Measurements from ENCODE around the gene SSBP4. TPM values are rescaled to one million over a fixed set of nuclear protein-coding genes. Genes with fewer than 3 reads are reported as not detected.

The SSBP4 gene
- polyA plus RNA-seq (2013, experiment 1 of 2): 35.0 TPM
- polyA plus RNA-seq (2013, experiment 2 of 2): 35.5 TPM

- peak within 1 kb of the TSS; percentile 70 for H3K9ac ChIP-seq (ENCODE audit: low read length)
- peak within 1 kb of the TSS; percentile 95 for H3K56ac ChIP-seq (ENCODE audit: low read length)
- H3K27ac ChIP-seq (ENCODE audit: low read depth, low read length): peak within 1 kb of the TSS; percentile 31
Measured at GRCh38 chr19:18419195-18419698, at the start of gene SSBP4. TSS of gene SSBP4 (plus strand) at chr19:18419398. CDS start at chr19:18419649, 251 bp downstream.

DNA sequence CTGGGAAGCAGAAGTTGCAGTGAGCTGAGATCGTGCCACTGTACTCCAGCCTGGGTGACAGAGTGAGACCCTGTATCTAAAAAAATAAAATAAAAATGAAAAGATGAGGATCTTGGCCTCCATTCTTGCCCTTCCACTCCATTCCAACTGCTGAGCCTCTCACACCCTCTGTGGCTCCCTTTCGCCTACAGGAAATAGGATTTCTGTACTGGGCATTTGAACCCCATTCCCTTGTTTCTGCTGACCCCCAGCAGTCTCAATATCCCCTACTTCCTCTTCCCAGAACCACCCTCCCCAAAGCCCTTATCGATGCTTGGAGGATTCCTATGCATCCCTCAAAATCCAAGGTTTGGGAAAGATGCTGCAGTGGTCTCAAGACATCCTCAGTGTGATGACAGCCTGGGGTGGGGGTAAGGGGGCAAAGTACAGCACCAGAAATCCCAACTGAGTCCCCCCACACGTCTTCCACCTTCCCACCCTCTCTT, 45.7 kb upstream of the SSBP4 start:
- no peaks in the 10 kb centered on the region for H3K79me1 ChIP-seq (ENCODE audit: low read length)
- H4K8ac ChIP-seq (ENCODE audit: low read depth, low read length): peak overlapping the region; percentile 77
- peak overlapping the region; percentile 90 for H3K56ac ChIP-seq (ENCODE audit: low read length)
- H3K4me2 ChIP-seq (ENCODE audit: low read length): no peak overlapping the region
- H3K23ac ChIP-seq (ENCODE audit: low read length): no peak overlapping the region
- H4K5ac ChIP-seq (ENCODE audit: low read length): no peak overlapping the region
- peak overlapping the region; percentile 95 for H2BK120ac ChIP-seq (ENCODE audit: low read depth, low read length)
- no peaks in the 10 kb centered on the region for H3K27me3 ChIP-seq (ENCODE audit: insufficient read depth, low read length, poor library complexity)
- peak overlapping the region; percentile 94 for H3K18ac ChIP-seq (ENCODE audit: low read length)
- H3K36me3 ChIP-seq (ENCODE audit: control insufficient read depth, insufficient read depth, low read length): no peaks in the 10 kb centered on the region
- H3K9ac ChIP-seq (ENCODE audit: low read length): peak overlapping the region; percentile 57
- WGBS (ENCODE audit: extremely low coverage, insufficient coverage, low lambda C conversion rate): no CpG with 5 or more reads among the region's 4 CpGs
- H2BK5ac ChIP-seq (ENCODE audit: low read length): peak overlapping the region; percentile 96
- peak overlapping the region; percentile 89 for H3K27ac ChIP-seq (ENCODE audit: low read depth, low read length)
- H3K4me1 ChIP-seq (ENCODE audit: control insufficient read depth, low read depth, low read length): peaks cover 9% of the 10 kb centered on the region
- H3K4me3 ChIP-seq (ENCODE audit: low read length): no peak overlapping the region
- peak overlapping the region; percentile 73 for H2AK5ac ChIP-seq (ENCODE audit: low read length)
- DNase-seq: no peak
- H2BK15ac ChIP-seq (replicated peaks; ENCODE audit: low read depth): no peak overlapping the region
- no peaks in the 10 kb centered on the region for H3K79me2 ChIP-seq (ENCODE audit: control insufficient read depth, insufficient read depth, low read length)
- peak overlapping the region; percentile 98 for H3K4ac ChIP-seq (ENCODE audit: low read depth, low read length)

More at GRCh38 chr19:18419195-18419698, at the start of gene SSBP4:
- Histone ChIP-seq H3K23ac (ENCODE audit: low read length) (no peak within 1 kb of the TSS), H3K36me3 (ENCODE audit: control insufficient read depth, insufficient read depth, low read length) (no peaks in the 10 kb centered on the region), H3K4me3 (ENCODE audit: low read length) (peak within 1 kb of the TSS; percentile 29), H4K8ac (ENCODE audit: low read depth, low read length) (no peak within 1 kb of the TSS), H3K4ac (ENCODE audit: low read depth, low read length) (peak within 1 kb of the TSS; percentile 58), H3K27me3 (ENCODE audit: insufficient read depth, low read length, poor library complexity) (no peaks in the 10 kb centered on the region), H2AK5ac (ENCODE audit: low read length) (peak within 1 kb of the TSS; percentile 54), H3K4me2 (ENCODE audit: low read length) (peak within 1 kb of the TSS; percentile 45), H3K4me1 (ENCODE audit: control insufficient read depth, low read depth, low read length) (peaks cover 7% of the 10 kb centered on the region), H3K79me2 (ENCODE audit: control insufficient read depth, insufficient read depth, low read length) (peaks cover 7% of the 10 kb centered on the region), H2BK5ac (ENCODE audit: low read length) (peak within 1 kb of the TSS; percentile 45), H3K18ac (ENCODE audit: low read length) (peak within 1 kb of the TSS; percentile 20), H4K5ac (ENCODE audit: low read length) (no peak within 1 kb of the TSS), H3K79me1 (ENCODE audit: low read length) (peaks cover 8% of the 10 kb centered on the region), H2BK120ac (ENCODE audit: low read depth, low read length) (peak within 1 kb of the TSS; percentile 14), H2BK15ac (replicated peaks; ENCODE audit: low read depth) (no peak within 1 kb of the TSS)
- peak; percentile 86 for DNase-seq
- WGBS (ENCODE audit: extremely low coverage, insufficient coverage, low lambda C conversion rate): no CpG with 5 or more reads among the region's 80 CpGs

GRCh38 chr19:18373892-18374629, 45.1 kb upstream of the SSBP4 start:
- Histone ChIP-seq H3K56ac (ENCODE audit: low read length) (peak overlapping the region; percentile 90), H3K36me3 (ENCODE audit: control insufficient read depth, insufficient read depth, low read length) (no peaks in the 10 kb centered on the region)

DNA sequence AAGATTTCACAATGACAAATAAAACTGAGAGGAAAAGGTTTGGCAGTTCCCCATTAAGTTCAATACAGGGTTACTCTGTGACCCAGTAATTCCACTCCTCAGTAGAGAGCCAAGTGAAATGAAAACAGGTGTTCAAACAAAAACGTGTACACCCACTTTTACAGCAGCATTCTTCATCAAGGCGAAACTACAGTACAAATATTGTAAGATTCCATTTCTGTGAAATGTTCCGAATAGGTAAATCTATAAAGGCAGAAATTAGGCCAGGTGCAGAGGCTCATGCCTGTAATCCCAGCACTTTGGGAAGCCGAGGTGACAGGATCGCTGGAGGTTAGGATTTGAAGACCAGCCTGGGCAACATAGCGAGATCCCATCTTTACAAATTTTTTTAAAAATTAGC, 42.2 kb upstream of the SSBP4 start:
- no peak for DNase-seq
- H3K79me1 ChIP-seq (ENCODE audit: low read length): no peaks in the 10 kb centered on the region
- no CpG with 5 or more reads among the region's 6 CpGs for WGBS (ENCODE audit: extremely low coverage, insufficient coverage, low lambda C conversion rate)
- H2BK120ac ChIP-seq (ENCODE audit: low read depth, low read length): no peak overlapping the region
- peaks cover 9% of the 10 kb centered on the region for H3K4me1 ChIP-seq (ENCODE audit: control insufficient read depth, low read depth, low read length)
- H2BK5ac ChIP-seq (ENCODE audit: low read length): no peak overlapping the region
- no peak overlapping the region for H4K8ac ChIP-seq (ENCODE audit: low read depth, low read length)
- H3K4me2 ChIP-seq (ENCODE audit: low read length): no peak overlapping the region
- H3K27ac ChIP-seq (ENCODE audit: low read depth, low read length): no peak overlapping the region
- H3K23ac ChIP-seq (ENCODE audit: low read length): no peak overlapping the region
- no peak overlapping the region for H3K18ac ChIP-seq (ENCODE audit: low read length)
- no peak overlapping the region for H2BK15ac ChIP-seq (replicated peaks; ENCODE audit: low read depth)
- no peak overlapping the region for H4K5ac ChIP-seq (ENCODE audit: low read length)
- no peak overlapping the region for H3K56ac ChIP-seq (ENCODE audit: low read length)
- no peaks in the 10 kb centered on the region for H3K79me2 ChIP-seq (ENCODE audit: control insufficient read depth, insufficient read depth, low read length)
- H3K9ac ChIP-seq (ENCODE audit: low read length): no peak overlapping the region
- no peak overlapping the region for H3K4me3 ChIP-seq (ENCODE audit: low read length)
- no peak overlapping the region for H2AK5ac ChIP-seq (ENCODE audit: low read length)
- H3K27me3 ChIP-seq (ENCODE audit: insufficient read depth, low read length, poor library complexity): no peaks in the 10 kb centered on the region
- no peak overlapping the region for H3K4ac ChIP-seq (ENCODE audit: low read depth, low read length)
- no peaks in the 10 kb centered on the region for H3K36me3 ChIP-seq (ENCODE audit: control insufficient read depth, insufficient read depth, low read length)

More at GRCh38 chr19:18373892-18374629, 45.1 kb upstream of the SSBP4 start:
- no peaks in the 10 kb centered on the region for H3K79me2 ChIP-seq (ENCODE audit: control insufficient read depth, insufficient read depth, low read length)
- H3K9ac ChIP-seq (ENCODE audit: low read length): peak overlapping the region; percentile 57
- no peaks in the 10 kb centered on the region for H3K27me3 ChIP-seq (ENCODE audit: insufficient read depth, low read length, poor library complexity)
- H2BK120ac ChIP-seq (ENCODE audit: low read depth, low read length): peak overlapping the region; percentile 95
- peak overlapping the region; percentile 75 for H2AK5ac ChIP-seq (ENCODE audit: low read length)
- H3K4ac ChIP-seq (ENCODE audit: low read depth, low read length): peak overlapping the region; percentile 98
- H3K27ac ChIP-seq (ENCODE audit: low read depth, low read length): peak overlapping the region; percentile 89
- no peak overlapping the region for H3K4me3 ChIP-seq (ENCODE audit: low read length)
- no peaks in the 10 kb centered on the region for H3K79me1 ChIP-seq (ENCODE audit: low read length)
- peak overlapping the region; percentile 96 for H2BK5ac ChIP-seq (ENCODE audit: low read length)
- H2BK15ac ChIP-seq (replicated peaks; ENCODE audit: low read depth): no peak overlapping the region
- no CpG with 5 or more reads among the region's 17 CpGs for WGBS (ENCODE audit: extremely low coverage, insufficient coverage, low lambda C conversion rate)
- H4K5ac ChIP-seq (ENCODE audit: low read length): peak overlapping the region; percentile 94
- H3K23ac ChIP-seq (ENCODE audit: low read length): no peak overlapping the region
- H4K8ac ChIP-seq (ENCODE audit: low read depth, low read length): no peak overlapping the region
- peak overlapping the region; percentile 94 for H3K18ac ChIP-seq (ENCODE audit: low read length)
- peak; percentile 99 for DNase-seq
- H3K4me1 ChIP-seq (ENCODE audit: control insufficient read depth, low read depth, low read length): peaks cover 9% of the 10 kb centered on the region
- no peak overlapping the region for H3K4me2 ChIP-seq (ENCODE audit: low read length)

GRCh38 chr19:18379803-18380747, 39.1 kb upstream of the SSBP4 start:
- Histone ChIP-seq H2AK5ac (ENCODE audit: low read length) (peak overlapping the region; percentile 38), H3K4me3 (ENCODE audit: low read length) (no peak overlapping the region), H3K79me1 (ENCODE audit: low read length) (no peaks in the 10 kb centered on the region), H4K8ac (ENCODE audit: low read depth, low read length) (no peak overlapping the region), H3K18ac (ENCODE audit: low read length) (no peak overlapping the region), H3K4ac (ENCODE audit: low read depth, low read length) (no peak overlapping the region), H3K9ac (ENCODE audit: low read length) (no peak overlapping the region), H4K5ac (ENCODE audit: low read length) (no peak overlapping the region), H3K27me3 (ENCODE audit: insufficient read depth, low read length, poor library complexity) (no peaks in the 10 kb centered on the region), H2BK5ac (ENCODE audit: low read length) (no peak overlapping the region), H3K36me3 (ENCODE audit: control insufficient read depth, insufficient read depth, low read length) (no peaks in the 10 kb centered on the region), H3K23ac (ENCODE audit: low read length) (no peak overlapping the region), H3K56ac (ENCODE audit: low read length) (peak overlapping the region; percentile 64), H2BK120ac (ENCODE audit: low read depth, low read length) (peak overlapping the region; percentile 45), H3K4me2 (ENCODE audit: low read length) (no peak overlapping the region), H3K4me1 (ENCODE audit: control insufficient read depth, low read depth, low read length) (no peaks in the 10 kb centered on the region), H2BK15ac (replicated peaks; ENCODE audit: low read depth) (no peak overlapping the region), H3K27ac (ENCODE audit: low read depth, low read length) (peak overlapping the region; percentile 22), H3K79me2 (ENCODE audit: control insufficient read depth, insufficient read depth, low read length) (no peaks in the 10 kb centered on the region)
- no CpG with 5 or more reads among the region's 22 CpGs for WGBS (ENCODE audit: extremely low coverage, insufficient coverage, low lambda C conversion rate)
- DNase-seq: peak; percentile 83

Data from mesendoderm (in vitro differentiated cells).